Kidney (tissue), 14 donors: Measurements from ENCODE around the gene CELF4. TPM values are rescaled to one million over a fixed set of nuclear protein-coding genes. Genes with fewer than 3 reads are reported as not detected.

ENCODE experiments used
- DNase-seq, 5 donors: peaks; one replicate each; pipeline ENCODE4 v3.0.0-alpha.2; 2013 to 2020
- FAIRE-seq: peaks from 2 replicates; lab custom pipeline; 2012; peaks lifted over from hg19 to GRCh38; lab: Jason Lieb, UNC
- H3K27ac ChIP-seq, 2 donors: one replicate each; pipeline ENCODE4 v1.7.0; 2013; ENCODE audit warnings: low read depth in 2 of 2, low read length in 2 of 2, inconsistent platforms in 1 of 2
- H3K27me3 ChIP-seq: one replicate; pipeline ENCODE4 v1.7.1; 2013; ENCODE audit warnings: low read length, inconsistent platforms; ENCODE audit not compliant: control insufficient read depth, insufficient read depth
- H3K36me3 ChIP-seq, 3 donors: one replicate each; pipeline versions ENCODE4 v1.7.0 to v1.7.1; 2013; ENCODE audit warnings: low read length in 3 of 3, control low read depth in 1 of 3, inconsistent platforms in 1 of 3; ENCODE audit not compliant: insufficient read depth in 3 of 3, control insufficient read depth in 2 of 3
- H3K4me1 ChIP-seq, 3 donors: one replicate each; pipeline versions ENCODE4 v1.7.0 to v1.7.1; 2013; ENCODE audit warnings: low read length in 3 of 3, inconsistent platforms in 1 of 3, low read depth in 1 of 3; ENCODE audit not compliant: control insufficient read depth in 2 of 3, insufficient read depth in 2 of 3
- H3K4me3 ChIP-seq, 3 donors: one replicate each; pipeline versions ENCODE4 v1.7.0 to v1.8.1; 2013; ENCODE audit warnings: low read length in 3 of 3, control low read depth in 1 of 3, inconsistent platforms in 1 of 3
- H3K9ac ChIP-seq, 3 donors: one replicate each; pipeline versions ENCODE4 v1.7.0 to v1.7.1; 2013; ENCODE audit warnings: low read length in 3 of 3, control low read depth in 1 of 3, inconsistent platforms in 1 of 3
- H3K9me3 ChIP-seq, 3 donors: one replicate each; pipeline versions ENCODE4 v1.7.0 to v1.7.1; 2013; ENCODE audit warnings: low read length in 3 of 3, control low read depth in 1 of 3, inconsistent platforms in 1 of 3; ENCODE audit not compliant: control insufficient read depth in 2 of 3, insufficient read depth in 1 of 3
- intact Hi-C: fragments of 100-400 bp; cut with DNase I; formaldehyde crosslinking; loops from one replicate; pipeline ENCODE4 v1.11.1; 2022
- polyA plus RNA-seq: library from polyadenylated mRNA; stranded (reverse); fragments of 350-450 nt; fragmentation: Illumina TruSeq; extraction: RNeasy Lipid Tissue Mini Kit (QIAGEN cat#74804); gene quantifications from one replicate; pipeline ENCODE4 v1.2.3, GENCODE V29; 2014; ENCODE audit warnings: low read depth, low replicate concordance; ENCODE audit not compliant: insufficient read depth
- total RNA-seq: library from RNA; stranded (reverse); fragmentation: NEBNext Ultra II Directional; extraction: Animal tissue kit (Norgen Biotek cat#: 25700); gene quantifications from one replicate; pipeline ENCODE4 v1.2.1, GENCODE V29; 2021
- TF ChIP-seq, protein P1 (sequence below): IDR thresholded peaks from 3 replicates; pipeline ENCODE4 v1.5.1; 2012; ENCODE audit warnings: mild to moderate bottlenecking, moderate library complexity, borderline replicate concordance; ENCODE audit not compliant: insufficient read depth; ENCODE audit errors: extremely low read depth
- donor health status: control.
- donor health status: control.
- donor health status: control.
- donor health status: control.
- donor health status: control.
- donor health status: DM: yes; HTN: yes; CAD: no.
- donor health status: Normal renal cell carcinoma (clear cell type).

CELF4 gene
- total and polyA plus RNA-seq, 2 donors from 2014 or later, result 0.85 to 1.5 TPM

DNA sequence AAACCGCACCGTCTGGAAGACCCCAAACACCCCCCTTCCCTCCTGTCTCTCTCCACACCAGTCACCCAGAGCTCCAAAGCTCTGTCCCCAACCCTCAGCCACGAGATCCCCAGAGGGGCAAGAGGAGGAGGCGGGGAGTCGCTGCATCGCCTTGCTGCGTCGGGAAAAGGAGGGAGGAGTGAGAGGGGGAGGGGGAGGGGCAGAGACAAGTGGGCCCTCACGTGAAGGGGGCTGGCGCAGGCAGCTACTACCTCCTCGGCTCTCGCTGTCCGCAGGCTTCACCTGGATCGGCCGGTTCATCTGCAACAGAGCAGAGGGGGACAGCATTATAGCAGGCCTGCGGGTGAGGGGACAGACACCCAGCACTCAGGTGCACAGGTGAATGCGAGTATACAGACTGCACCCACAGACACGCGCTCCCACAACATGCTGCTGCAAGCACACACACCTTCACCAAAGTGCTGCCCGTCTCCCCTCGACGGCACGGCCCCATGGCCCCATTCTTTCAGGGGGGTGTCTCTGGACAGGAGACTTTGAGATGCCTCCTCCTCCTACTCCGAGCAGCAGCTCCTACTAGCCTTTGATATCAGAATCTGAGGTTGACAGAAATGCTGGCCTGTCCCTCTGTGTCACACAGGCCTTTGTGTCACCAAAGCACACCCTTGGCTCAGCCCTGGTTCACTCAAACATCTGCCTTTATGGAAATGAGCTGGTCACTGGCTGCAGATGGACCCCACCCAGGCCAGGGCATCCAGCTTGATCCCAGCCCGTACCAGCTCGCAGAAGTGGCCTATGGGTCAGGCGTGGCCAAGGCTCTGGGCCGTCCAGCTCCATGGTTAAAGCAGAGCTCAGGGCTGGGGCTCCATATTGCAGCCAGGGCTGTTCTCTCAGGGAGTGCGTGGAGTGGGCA, 243.8 kb downstream of the CELF4 start:
- Histone ChIP-seq H3K9me3 (no peaks in the 10 kb centered on the region), H3K9ac (no peak overlapping the region), H3K4me3 (no peak overlapping the region), H3K36me3 (no peaks in the 10 kb centered on the region), H3K27me3 (no peaks in the 10 kb centered on the region), H3K27ac (no peak overlapping the region), H3K4me1 (no peaks in the 10 kb centered on the region)
- TF ChIP-seq, protein P1, sequence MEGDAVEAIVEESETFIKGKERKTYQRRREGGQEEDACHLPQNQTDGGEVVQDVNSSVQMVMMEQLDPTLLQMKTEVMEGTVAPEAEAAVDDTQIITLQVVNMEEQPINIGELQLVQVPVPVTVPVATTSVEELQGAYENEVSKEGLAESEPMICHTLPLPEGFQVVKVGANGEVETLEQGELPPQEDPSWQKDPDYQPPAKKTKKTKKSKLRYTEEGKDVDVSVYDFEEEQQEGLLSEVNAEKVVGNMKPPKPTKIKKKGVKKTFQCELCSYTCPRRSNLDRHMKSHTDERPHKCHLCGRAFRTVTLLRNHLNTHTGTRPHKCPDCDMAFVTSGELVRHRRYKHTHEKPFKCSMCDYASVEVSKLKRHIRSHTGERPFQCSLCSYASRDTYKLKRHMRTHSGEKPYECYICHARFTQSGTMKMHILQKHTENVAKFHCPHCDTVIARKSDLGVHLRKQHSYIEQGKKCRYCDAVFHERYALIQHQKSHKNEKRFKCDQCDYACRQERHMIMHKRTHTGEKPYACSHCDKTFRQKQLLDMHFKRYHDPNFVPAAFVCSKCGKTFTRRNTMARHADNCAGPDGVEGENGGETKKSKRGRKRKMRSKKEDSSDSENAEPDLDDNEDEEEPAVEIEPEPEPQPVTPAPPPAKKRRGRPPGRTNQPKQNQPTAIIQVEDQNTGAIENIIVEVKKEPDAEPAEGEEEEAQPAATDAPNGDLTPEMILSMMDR, result no peak
- intact Hi-C loops, result no loop called here
- DNase-seq, result peak in 2 of 5 donors; percentile 24 to 26
- FAIRE-seq, result no peak

DNA sequence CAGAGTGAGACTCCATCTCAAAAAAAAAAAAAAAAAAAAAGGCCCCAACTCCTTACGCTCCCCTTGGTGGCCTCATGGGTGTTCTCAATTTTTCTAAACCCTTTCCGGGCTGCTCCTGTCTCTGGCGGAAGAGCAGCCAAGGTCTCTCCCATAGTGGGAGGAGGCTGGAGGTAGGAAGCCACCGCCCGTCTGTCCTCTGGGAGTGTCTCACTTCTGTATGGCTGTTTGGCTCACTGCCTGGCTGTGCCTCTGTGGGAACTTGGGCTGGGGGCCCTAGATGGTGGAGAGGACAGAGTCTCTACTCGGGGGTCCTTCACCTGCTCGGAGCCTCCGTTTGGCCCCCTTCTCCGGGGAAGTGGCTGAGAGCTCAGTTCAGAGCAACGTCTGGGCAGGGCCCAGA, 245.3 kb downstream of the CELF4 start:
- no peak overlapping the region for H3K9ac ChIP-seq
- intact Hi-C loops, result no loop called here
- no peak overlapping the region for H3K27ac ChIP-seq
- H3K36me3 ChIP-seq, result no peaks in the 10 kb centered on the region
- H3K27me3 ChIP-seq, result no peaks in the 10 kb centered on the region
- FAIRE-seq (no peak), DNase-seq (no peak)
- no peaks in the 10 kb centered on the region for H3K4me1 ChIP-seq
- no peak overlapping the region for H3K4me3 ChIP-seq
- no peaks in the 10 kb centered on the region for H3K9me3 ChIP-seq
- TF ChIP-seq, protein P1, result no peak

DNA sequence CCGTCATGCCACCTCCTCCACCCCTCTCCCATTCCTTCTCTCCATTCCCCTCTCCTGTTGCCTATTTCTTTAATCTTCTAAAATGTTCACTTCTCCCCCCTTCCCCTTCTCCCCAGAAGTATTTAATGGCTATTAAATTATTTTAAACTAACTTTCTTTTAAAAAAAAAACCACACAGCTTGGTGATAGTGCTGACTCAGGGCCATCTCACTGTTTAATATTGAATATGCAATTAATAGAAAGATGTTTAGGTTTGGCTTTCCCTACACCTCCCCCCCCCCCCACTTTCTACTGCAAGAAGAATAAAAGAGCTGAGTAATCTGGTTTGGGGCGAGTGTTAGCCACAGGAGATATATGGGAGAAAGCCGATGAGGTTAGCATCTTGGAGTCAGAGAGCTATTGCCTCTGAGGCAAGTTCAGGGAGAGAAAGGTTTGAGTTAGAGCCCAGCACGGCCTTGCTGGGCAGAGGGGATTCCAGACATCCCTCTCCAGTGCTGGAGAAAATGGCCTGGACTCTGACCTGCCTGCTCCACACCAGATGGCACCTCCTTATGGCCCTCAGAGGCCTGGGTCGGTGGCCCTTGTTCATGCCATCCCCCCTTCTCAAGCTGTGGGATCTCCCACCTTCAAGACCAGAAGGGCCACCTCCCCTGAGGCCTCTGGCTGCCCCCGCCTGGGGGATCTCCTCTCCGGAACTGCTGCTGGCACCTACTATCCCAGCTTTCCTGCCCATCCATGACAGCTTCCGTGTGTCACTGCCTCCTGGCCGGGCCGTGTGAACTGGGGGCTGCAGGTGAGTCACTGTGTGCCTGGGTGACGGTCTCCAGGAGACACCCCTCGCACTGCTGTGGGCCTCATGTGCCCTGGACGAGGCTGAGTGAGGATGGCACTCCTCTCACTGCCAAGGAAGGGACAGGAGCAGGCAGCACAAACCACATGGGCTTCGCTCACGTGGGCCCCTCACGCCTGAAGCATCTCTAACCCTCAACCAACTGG, 246.9 kb downstream of the CELF4 start:
- Histone ChIP-seq H3K4me3 (no peak overlapping the region), H3K4me1 (no peaks in the 10 kb centered on the region), H3K9ac (no peak overlapping the region), H3K36me3 (no peaks in the 10 kb centered on the region), H3K9me3 (no peaks in the 10 kb centered on the region), H3K27me3 (no peaks in the 10 kb centered on the region), H3K27ac (no peak overlapping the region)
- TF ChIP-seq, protein P1, result no peak
- FAIRE-seq (no peak), DNase-seq (no peak)
- intact Hi-C loops, result no loop called here
